Measurements from ENCODE around the gene DDX39A.
"Not testable (repeated sequence)": the region's sequence is repeated elsewhere in the genome, so short reads cannot be mapped to it uniquely, and the experiment has no call there.

DDX39A gene

GRCh38 chr19:14419106-14419813 is at the start of gene DDX39A:
TSS of gene DDX39A (minus strand) at chr19:14419341. CDS start at chr19:14413220, 6,121 bp downstream.
- peak; percentile 100 for DNase-seq

GRCh38 chr19:14467816-14468215 is 48.7 kb upstream of the DDX39A start:
- DNase-seq = no peak

GRCh38 chr19:14467391-14467790 is 48.2 kb upstream of the DDX39A start:
- DNase-seq = no peak

GRCh38 chr19:14463747-14464146 is 44.6 kb upstream of the DDX39A start:
- DNase-seq = no peak

GRCh38 chr19:14462401-14462800 is 43.3 kb upstream of the DDX39A start:
- DNase-seq = not testable (repeated sequence)

- DNase-seq = no peak
Measured at GRCh38 chr19:14460935-14461334, 41.8 kb upstream of the DDX39A start.

GRCh38 chr19:14459703-14460102 is 40.6 kb upstream of the DDX39A start:
- DNase-seq = no peak

- not testable (repeated sequence) for DNase-seq
Measured at GRCh38 chr19:14452303-14452702, 33.2 kb upstream of the DDX39A start.

- no peak for DNase-seq
Measured at GRCh38 chr19:14450876-14451275, 31.7 kb upstream of the DDX39A start.

GRCh38 chr19:14450168-14450874 is 31.2 kb upstream of the DDX39A start:
- DNase-seq = peak; percentile 89

GRCh38 chr19:14449321-14449720 is 30.2 kb upstream of the DDX39A start:
- DNase-seq = no peak

- DNase-seq = no peak
Measured at GRCh38 chr19:14446336-14447036, 27.3 kb upstream of the DDX39A start.

GRCh38 chr19:14443632-14444216 is 24.6 kb upstream of the DDX39A start:
- no peak for DNase-seq

GRCh38 chr19:14442891-14443631 is 23.9 kb upstream of the DDX39A start:
- DNase-seq = no peak

GRCh38 chr19:14441041-14441938 is 22.1 kb upstream of the DDX39A start:
- no peak for DNase-seq

GRCh38 chr19:14440049-14440448 is 20.9 kb upstream of the DDX39A start:
- peak; percentile 94 for DNase-seq

- no peak for DNase-seq
Measured at GRCh38 chr19:14439014-14439413, 19.9 kb upstream of the DDX39A start.

- DNase-seq = no peak
Measured at GRCh38 chr19:14437578-14438140, 18.5 kb upstream of the DDX39A start.

- DNase-seq = no peak
Measured at GRCh38 chr19:14435320-14436050, 16.3 kb upstream of the DDX39A start.

- peak; percentile 46 for DNase-seq
Measured at GRCh38 chr19:14434543-14435319, 15.6 kb upstream of the DDX39A start.

Data from hematopoietic multipotent progenitor cell treated with erythropoietin and hydrocortisone succinate and interleukin-3 and kit ligand, for 6 days (in vitro differentiated cells).